AG09319 (cell line): ENCODE results near the gene RB1.

Source experiments
- DNase-seq: peaks from one replicate; pipeline ENCODE4 v3.0.0-alpha.2; 2010; ENCODE audit warnings: low read depth; ENCODE audit errors: extremely low read depth
- CTCF ChIP-seq: IDR thresholded peaks from 2 replicates; pipeline ENCODE4 v1.5.1; 2011; ENCODE audit warnings: low read depth, mild to moderate bottlenecking, inconsistent platforms, low read length, moderate library complexity

Gene RB1

GRCh38 chr13:48316826-48317510 is 13.4 kb downstream of the RB1 start:
- TF ChIP-seq CTCF = no peak
- DNase-seq = no peak

- TF ChIP-seq CTCF = no peak
- no peak for DNase-seq
Observed at GRCh38 chr13:48317511-48318376, 14.2 kb downstream of the RB1 start.

GRCh38 chr13:48318377-48318811 is 14.8 kb downstream of the RB1 start:
- no peak for TF ChIP-seq CTCF
- no peak for DNase-seq

GRCh38 chr13:48318821-48319511 is 15.4 kb downstream of the RB1 start:
- no peak for TF ChIP-seq CTCF
- no peak for DNase-seq

- TF ChIP-seq CTCF = no peak
- no peak for DNase-seq
Observed at GRCh38 chr13:48319531-48320398, 16.2 kb downstream of the RB1 start.

GRCh38 chr13:48320399-48320790 is 16.8 kb downstream of the RB1 start:
- TF ChIP-seq CTCF = no peak
- no peak for DNase-seq
